K562 (cell line): Measurements from ENCODE around the gene ZNF35. TPM values are rescaled to one million over a fixed set of nuclear protein-coding genes. Genes with fewer than 3 reads are reported as not detected.

ENCODE experiments used
- ATAC-seq: fragments of 200-7000 bp; cut with Tn5 transposase; 3 replicates; pipeline ENCODE4 v1.9.1; 2020; ENCODE audit warnings: moderate library complexity
- BruUV-seq: library from RNA; stranded (reverse); fragments of 400-500 nt; replicated peaks from 2 replicates; lab custom pipeline; 2021; lab: Mats Ljungman, UMichigan
- CTCF ChIA-PET: fragments of 300-600 bp; formaldehyde crosslinking; extraction: SDS; loops from one replicate; lab custom pipeline; 2021; ENCODE audit warnings: low intra/inter-chr PET ratio; lab: Yijun Ruan, JAX
- POLR2A ChIA-PET: fragments of 300-600, 350-650 bp; sonication (Branson Sonifier 250); formaldehyde crosslinking; extraction: SDS; loops from one replicate; lab custom pipeline; 2021; ENCODE audit warnings: antibody characterized with exemption, inconsistent platforms; lab: Yijun Ruan, JAX
- DNase-seq, 4 experiments: peaks; one replicate each; pipeline versions ENCODE4 v3.0.0 to v3.0.0-alpha.2; 2011 to 2018; ENCODE audit warnings: low spot score in 3 of 4, mixed read lengths in 3 of 4; ENCODE audit errors: extremely low read depth in 1 of 4
- FAIRE-seq: peaks from 2 replicates; lab custom pipeline; 2011; peaks lifted over from hg19 to GRCh38; lab: Jason Lieb, UNC
- H2AFZ ChIP-seq: 2 replicates; pipeline ENCODE4 v1.6.0; 2011; ENCODE audit warnings: low read depth, low read length, control low read depth, inconsistent platforms
- H3K27ac ChIP-seq: fragments of 200-600 bp; 3 replicates; pipeline ENCODE4 v1.8.0; 2011; ENCODE audit warnings: low read depth, mild to moderate bottlenecking, control low read depth, inconsistent platforms, low read length, moderate library complexity, mixed read lengths; ENCODE audit errors: extremely low read depth
- H3K27me3 ChIP-seq, 2 experiments: fragments of 300-600 bp in 1 of 2; 2 replicates in 1 of 2; 3 replicates in 1 of 2; pipeline versions ENCODE4 v1.6.0 to v1.8.0; 2011; ENCODE audit warnings: inconsistent platforms in 2 of 2, low read length in 2 of 2, mild to moderate bottlenecking in 1 of 2, mixed read lengths in 1 of 2, moderate library complexity in 1 of 2; ENCODE audit not compliant: control insufficient read depth in 2 of 2, insufficient read depth in 2 of 2
- H3K36me3 ChIP-seq: fragments of 300-600 bp; 3 replicates; pipeline ENCODE4 v1.8.0; 2011; ENCODE audit warnings: mild to moderate bottlenecking, low read length, inconsistent platforms; ENCODE audit not compliant: control insufficient read depth, insufficient read depth
- H3K4me1 ChIP-seq, 2 experiments: fragments of 200-600 bp in 1 of 2; replicated peaks in 1 of 2; 2 replicates in 1 of 2; 3 replicates in 1 of 2; pipeline versions ENCODE4 v1.5.1 to v1.8.0; 2011; ENCODE audit warnings: inconsistent platforms in 2 of 2, low read length in 2 of 2, mild to moderate bottlenecking in 1 of 2, mixed read lengths in 1 of 2, moderate library complexity in 1 of 2; ENCODE audit not compliant: control insufficient read depth in 2 of 2, insufficient read depth in 2 of 2
- H3K4me2 ChIP-seq: 2 replicates; pipeline ENCODE4 v1.6.1; 2011; ENCODE audit warnings: low read length, control low read depth, inconsistent platforms, mixed read lengths; ENCODE audit not compliant: insufficient read depth
- H3K4me3 ChIP-seq: fragments of 200-600 bp; sonication (generic), shearing (Covaris generic); 2 replicates; pipeline ENCODE4 v1.5.1; 2016; ENCODE audit warnings: control low read depth, inconsistent platforms
- H3K79me2 ChIP-seq: fragments of 200-600 bp; 3 replicates; pipeline ENCODE4 v1.8.0; 2011; ENCODE audit warnings: low read length, inconsistent platforms; ENCODE audit not compliant: control insufficient read depth, insufficient read depth
- H3K9ac ChIP-seq, 2 experiments: 2 replicates each; pipeline versions ENCODE4 v1.6.0 to v1.6.1; 2011; ENCODE audit warnings: low read depth in 2 of 2, low read length in 2 of 2, control low read depth in 1 of 2, inconsistent platforms in 1 of 2, mild to moderate bottlenecking in 1 of 2, mixed read lengths in 1 of 2; ENCODE audit not compliant: insufficient read depth in 1 of 2
- H3K9me1 ChIP-seq: one replicate; pipeline ENCODE4 v1.6.0; 2011; ENCODE audit warnings: inconsistent platforms, mild to moderate bottlenecking, low read length, moderate library complexity; ENCODE audit not compliant: control insufficient read depth, insufficient read depth
- H3K9me3 ChIP-seq: replicated peaks from 2 replicates; pipeline ENCODE4 v1.5.1; 2011; ENCODE audit warnings: low read depth, low read length, inconsistent platforms; ENCODE audit not compliant: control insufficient read depth, insufficient read depth
- H4K20me1 ChIP-seq: replicated peaks from 2 replicates; pipeline ENCODE4 v1.6.1; 2011; ENCODE audit warnings: low read length, inconsistent platforms, mixed read lengths; ENCODE audit not compliant: control insufficient read depth, insufficient read depth
- CBX1 ChIP-seq: sonication (generic); IDR thresholded peaks from 2 replicates; pipeline ENCODE4 v1.6.1; 2016; ENCODE audit warnings: antibody characterized with exemption, low read depth, mild to moderate bottlenecking
- CBX3 ChIP-seq, 2 experiments: IDR thresholded peaks; 1 replicate in 1 of 2; 2 replicates in 1 of 2; pipeline ENCODE4 v1.6.1; 2012; ENCODE audit warnings: inconsistent platforms in 2 of 2, low read length in 2 of 2, borderline replicate concordance in 1 of 2, control low read depth in 1 of 2
- CBX8 ChIP-seq: fragments of 200-600 bp; sonication (generic); IDR thresholded peaks from 2 replicates; pipeline ENCODE4 v1.6.1; 2012; ENCODE audit warnings: borderline replicate concordance, mixed run types, low read depth, mild to moderate bottlenecking, moderate library complexity, mixed read lengths, low read length, control low read depth, inconsistent platforms; ENCODE audit not compliant: poor library complexity, severe bottlenecking; ENCODE audit errors: extremely low read depth
- CCAR2 ChIP-seq: fragments of 200-400 bp; formaldehyde crosslinking; IDR thresholded peaks from 2 replicates; pipeline ENCODE4 v1.6.1; 2017; ENCODE audit warnings: mild to moderate bottlenecking, low read depth, low read length
- EGR1 ChIP-seq: fragments of 450-650 bp; conservative IDR thresholded peaks from 2 replicates; pipeline ENCODE4 v1.6.1; 2017; ENCODE audit warnings: mild to moderate bottlenecking
- ETV1 ChIP-seq: fragments of 450-650 bp; conservative IDR thresholded peaks from 2 replicates; pipeline ENCODE4 v1.6.1; 2016; ENCODE audit warnings: missing genetic modification characterization, control low read depth, low read depth, missing compliant biosample characterization
- POLR2AphosphoS5 ChIP-seq: IDR thresholded peaks from 2 replicates; pipeline ENCODE4 v1.6.1; 2011; ENCODE audit warnings: mild to moderate bottlenecking, low read depth, low read length, moderate library complexity; ENCODE audit not compliant: control insufficient read depth, insufficient read depth
- SRSF3 ChIP-seq: fragments of 200-400 bp; formaldehyde crosslinking; IDR thresholded peaks from 2 replicates; pipeline ENCODE4 v1.6.1; 2016; ENCODE audit warnings: mild to moderate bottlenecking, low read length, moderate library complexity; ENCODE audit not compliant: insufficient read depth
- ZBTB1 ChIP-seq: sonication (generic); formaldehyde crosslinking; IDR thresholded peaks from 2 replicates; pipeline ENCODE4 v1.8.1; 2023; ENCODE audit warnings: missing genetic modification reagents, low read depth, mild to moderate bottlenecking, borderline replicate concordance
- ZBTB8A ChIP-seq: fragments of 450-650 bp; IDR thresholded peaks from 2 replicates; pipeline ENCODE4 v1.6.1; 2018; ENCODE audit warnings: mild to moderate bottlenecking, moderate library complexity; ENCODE audit not compliant: partially characterized antibody
- ZNF212 ChIP-seq: fragments of 450-650 bp; formaldehyde crosslinking; IDR thresholded peaks from 2 replicates; pipeline ENCODE4 v1.4.0; 2020; ENCODE audit warnings: mild to moderate bottlenecking
- ZNF280A ChIP-seq: fragments of 450-650 bp; IDR thresholded peaks from 2 replicates; pipeline ENCODE4 v1.6.1; 2018; ENCODE audit warnings: mild to moderate bottlenecking, low read depth; ENCODE audit not compliant: partially characterized antibody
- WGBS: fragments of 100-300 bp; shearing (Covaris generic); methylation state at CpG from one replicate; pipeline ENCODE4 v1.1.6; 2016; ENCODE audit warnings: low coverage, mixed read lengths; ENCODE audit not compliant: insufficient coverage; ENCODE audit errors: missing lambda C conversion rate; 5-methylcytosine and 5-hydroxymethylcytosine counted together
- in situ Hi-C: fragments of 300-500 bp; cut with MboI; formaldehyde crosslinking; loops from 4 replicates; pipeline ENCODE4 v1.15.0; 2018; ENCODE audit warnings: inconsistent platforms, mixed read lengths
- intact Hi-C: fragments of 100-400 bp; cut with micrococcal nuclease; formaldehyde crosslinking; loops from 2 replicates; pipeline ENCODE4 v1.14.2; 2022
- polyA plus RNA-seq, 8 experiments: library from polyadenylated mRNA; depleted of rRNA in 4 of 8; stranded (reverse) in 5 of 8; unstranded in 3 of 8; fragments of >200 nt; fragmentation: Nextera tagmentation in 2 of 8; fragmentation: Illumina TruSeq in 1 of 8; extraction: Ambion mirVana in 2 of 8; extraction: Trizol in 1 of 8; gene quantifications; 2 replicates each; pipeline versions ENCODE4 v1.2.1 to v1.2.3, GENCODE V29; 2011 to 2014; ENCODE audit warnings: inconsistent platforms in 1 of 8, missing spikeins in 1 of 8
- total RNA-seq, 7 experiments: library from RNA; depleted of rRNA in 6 of 7; stranded (reverse); fragments of >200 nt in 6 of 7; fragmentation: Illumina TruSeq in 2 of 7; extraction: Trizol in 2 of 7; gene quantifications; 2 replicates each; pipeline versions ENCODE4 v1.2.1 to v1.2.3, GENCODE V29; 2011 to 2021; ENCODE audit warnings: low replicate concordance in 1 of 7

The ZNF35 gene
- total and polyA plus RNA-seq, 9 of the 15 experiments (the other 6 are each of a cell fraction or from before 2014, with no cell fraction given), result 8.0 to 18.2 (median 14.8) TPM

DNA sequence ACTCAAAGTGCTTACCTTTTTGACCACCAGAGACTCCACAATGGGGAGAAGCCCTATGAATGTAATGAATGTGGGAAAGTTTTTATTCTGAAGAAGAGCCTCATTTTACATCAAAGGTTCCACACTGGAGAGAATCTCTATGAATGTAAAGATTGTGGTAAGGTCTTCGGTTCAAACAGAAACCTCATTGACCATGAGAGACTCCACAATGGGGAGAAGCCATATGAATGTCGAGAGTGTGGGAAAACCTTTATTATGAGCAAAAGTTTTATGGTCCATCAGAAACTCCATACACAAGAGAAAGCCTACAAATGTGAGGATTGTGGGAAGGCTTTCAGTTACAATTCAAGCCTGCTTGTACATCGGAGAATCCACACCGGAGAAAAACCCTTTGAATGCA lies 5.5 kb upstream of the ZNF35 start (continued):
- peak; percentile 89 for TF ChIP-seq ZNF280A
- no peak for TF ChIP-seq ZBTB1
- TF ChIP-seq CBX8, result no peak
- TF ChIP-seq EGR1, result no peak
- TF ChIP-seq CBX1, result 0 out of 2 replicates have a peak, but pooled peaks have one; percentile 18
- TF ChIP-seq CBX3 (IDR thresholded peaks at IDR 0.05; ENCODE audit: borderline replicate concordance in 1 of 2, low read length in 2 of 2), result peak in 1 of 2 experiments; percentile 81; a peak in 2 of 3 replicates

- FAIRE-seq (no peak), DNase-seq (no peak), ATAC-seq (no peak)
- 79% methylated on average over 1 of the region's 1 CpG for WGBS
- peaks cover 21% of the 10 kb centered on the region for H3K9me3 ChIP-seq
- H3K4me2 ChIP-seq, result no peak overlapping the region
- H3K27ac ChIP-seq, result no peak overlapping the region
- TF ChIP-seq SRSF3, result no peak
- no peak for TF ChIP-seq ZBTB8A
- TF ChIP-seq ZNF212 (CRISPR knock-in tag), result no peak
- no peak for TF ChIP-seq ETV1 (tag)
- TF ChIP-seq POLR2AphosphoS5, result no peak
- TF ChIP-seq CCAR2, result no peak
- intact Hi-C loops (loop anchor here (1.0 kb wide), 1 partner anchor 23 kb away; no protein-coding TSS in a partner anchor), in situ Hi-C loops (no loop called here)
- H3K4me1 ChIP-seq, result peaks cover 0 to 6% of the 10 kb centered on the region in 2 experiments; a peak in 3 of 5 replicates
- no peaks in the 10 kb centered on the region for H3K27me3 ChIP-seq
- no peak overlapping the region for H3K4me3 ChIP-seq
- no peak overlapping the region for H3K9ac ChIP-seq
- no peaks in the 10 kb centered on the region for H4K20me1 ChIP-seq
- ChIA-PET CTCF (no interaction called here), POLR2A (interaction anchor here (0.9 to 1.7 kb wide), 4 partner anchors 9 to 23 kb away, joined by 4 to 14 read pairs (median 8); partner anchors contain the start of gene ZNF197)
- H3K9me1 ChIP-seq, result no peaks in the 10 kb centered on the region
- no TSS peak for BruUV-seq
- H3K79me2 ChIP-seq, result peaks cover 17% of the 10 kb centered on the region
- H2AFZ ChIP-seq, result no peak overlapping the region
- H3K36me3 ChIP-seq, result peaks cover 31% of the 10 kb centered on the region
Measured at GRCh38 chr3:44647771-44648170, 761 bp upstream of the ZNF35 start.
